Sigmoid colon (tissue), 7 donors: ENCODE data around the gene PPIL3. TPM values are rescaled to one million over a fixed set of nuclear protein-coding genes. Genes with fewer than 3 reads are reported as not detected.

Experiments used
- DNase-seq: peaks from one replicate; pipeline ENCODE4 v3.0.0-alpha.2; 2019
- H3K27ac ChIP-seq, 4 donors: fragments of 200-600 bp; sonication (generic); one replicate each; pipeline ENCODE4 v1.5.1; 2016 to 2019; ENCODE audit warnings: mild to moderate bottlenecking in 1 of 4
- H3K27me3 ChIP-seq, 3 donors: fragments of 200-600 bp; sonication (generic); one replicate each; pipeline ENCODE4 v1.5.1; 2019; ENCODE audit warnings: mild to moderate bottlenecking in 1 of 3
- H3K36me3 ChIP-seq, 4 donors: fragments of 200-600 bp; sonication (generic); one replicate each; pipeline ENCODE4 v1.5.1; 2016 to 2019
- H3K4me1 ChIP-seq, 4 donors: fragments of 200-600 bp; sonication (generic); one replicate each; pipeline ENCODE4 v1.5.1; 2017 to 2019
- H3K4me3 ChIP-seq, 4 donors: fragments of 200-600 bp; sonication (generic); one replicate each; pipeline ENCODE4 v1.5.1; 2017 to 2019; ENCODE audit warnings: mild to moderate bottlenecking in 2 of 4, moderate library complexity in 1 of 4
- H3K9me3 ChIP-seq, 4 donors: fragments of 200-600 bp in 3 of 4; sonication (generic) in 3 of 4; one replicate each; pipeline versions ENCODE4 v1.5.1 to v1.6.1; 2013 to 2019
- CTCF ChIP-seq, 4 experiments: fragments of 450-650 bp in 3 of 4; fragments of 200-600 bp in 1 of 4; IDR thresholded peaks; one replicate each; pipeline ENCODE4 v1.5.1; 2016 to 2019; ENCODE audit warnings: antibody characterized with exemption in 4 of 4, mild to moderate bottlenecking in 3 of 4, moderate library complexity in 2 of 4
- EP300 ChIP-seq, 4 donors: sonication (generic); formaldehyde crosslinking; IDR thresholded peaks; one replicate each; pipeline ENCODE4 v1.6.1; 2017; ENCODE audit warnings: antibody characterized with exemption in 4 of 4
- POLR2A ChIP-seq, 2 donors: fragments of 450-650 bp; IDR thresholded peaks; one replicate each; pipeline ENCODE4 v1.6.1; 2016; ENCODE audit warnings: antibody characterized with exemption in 2 of 2, mild to moderate bottlenecking in 2 of 2, moderate library complexity in 2 of 2
- POLR2AphosphoS5 ChIP-seq, 4 donors: sonication (generic); formaldehyde crosslinking; IDR thresholded peaks; one replicate each; pipeline ENCODE4 v1.6.1; 2017; ENCODE audit warnings: antibody characterized with exemption in 4 of 4
- WGBS, 2 donors: extraction: QIAGEN DNeasy Blood & Tissue Kit; methylation state at CpG; one replicate each; pipeline ENCODE4 v1.1.7; 2013; 5-methylcytosine and 5-hydroxymethylcytosine counted together
- intact Hi-C: fragments of 100-400 bp; cut with DNase I; formaldehyde crosslinking; loops from one replicate; pipeline ENCODE4 v1.15.1; 2023
- polyA plus RNA-seq, 3 donors: library from polyadenylated mRNA; stranded (reverse); fragments of 200-250 nt; gene quantifications; one replicate each; pipeline ENCODE4 v1.2.3, GENCODE V29; 2013
- total RNA-seq, 4 donors: library from RNA; depleted of rRNA; stranded (reverse); fragments of >200 nt; gene quantifications; one replicate each; pipeline ENCODE4 v1.1.0, GENCODE V29; 2016
- donor health status: healthy with polysubstance abuse.
- donor health status: Bipolar disorder and iron deficiency.
- donor health status: healthy.

Gene PPIL3
- total and polyA plus RNA-seq, 7 donors, result 11.8 to 116 (median 27.7) TPM

GRCh38 chr2:200851398-200852248, 37.3 kb downstream of the PPIL3 start:
- Histone ChIP-seq H3K4me3 (no peak overlapping the region), H3K4me1 (peaks cover 0 to 7% (median 2%) of the 10 kb centered on the region in 4 donors), H3K27ac (no peak overlapping the region), H3K9me3 (no peaks in the 10 kb centered on the region), H3K36me3 (peaks cover 46 to 64% (median 56%) of the 10 kb centered on the region in 4 donors), H3K27me3 (no peaks in the 10 kb centered on the region)
- no peak for DNase-seq
- no peak for TF ChIP-seq CTCF (IDR thresholded peaks at IDR 0.05)
- TF ChIP-seq POLR2A (IDR thresholded peaks at IDR 0.05), result no peak
- TF ChIP-seq EP300 (IDR thresholded peaks at IDR 0.05), result no peak
- TF ChIP-seq POLR2AphosphoS5 (IDR thresholded peaks at IDR 0.05), result no peak
- intact Hi-C loops, result no loop called here
- 96 to 98% methylated on average over 6 of the region's 6 CpGs for WGBS, 2 donors

- 91 to 94% methylated on average over 14 of the region's 14 CpGs for WGBS, 2 donors
- no peaks in the 10 kb centered on the region for H3K9me3 ChIP-seq
- TF ChIP-seq POLR2AphosphoS5 (IDR thresholded peaks at IDR 0.05) (peak in 2 of 4 donors; percentile 13 to 22), EP300 (IDR thresholded peaks at IDR 0.05) (no peak), POLR2A (IDR thresholded peaks at IDR 0.05) (no peak), CTCF (IDR thresholded peaks at IDR 0.05) (no peak)
- H3K4me3 ChIP-seq, result no peak overlapping the region
- H3K27me3 ChIP-seq, result no peaks in the 10 kb centered on the region
- intact Hi-C loops, result no loop called here
- peaks cover 37 to 55% (median 47%) of the 10 kb centered on the region in 4 donors for H3K36me3 ChIP-seq
- H3K4me1 ChIP-seq, result no peaks in the 10 kb centered on the region
- H3K27ac ChIP-seq, result no peak overlapping the region
- no peak for DNase-seq
These were observed 38.2 kb downstream of the PPIL3 start for GRCh38 chr2:200850512-200851256.

GRCh38 chr2:200847939-200848338, 40.9 kb downstream of the PPIL3 start:
- Histone ChIP-seq H3K36me3 (peaks cover 12 to 27% (median 20%) of the 10 kb centered on the region in 4 donors), H3K4me3 (no peak overlapping the region), H3K9me3 (no peaks in the 10 kb centered on the region), H3K27me3 (no peaks in the 10 kb centered on the region), H3K27ac (no peak overlapping the region), H3K4me1 (no peaks in the 10 kb centered on the region)
- TF ChIP-seq EP300 (IDR thresholded peaks at IDR 0.05), result no peak
- TF ChIP-seq CTCF (IDR thresholded peaks at IDR 0.05), result no peak
- TF ChIP-seq POLR2A (IDR thresholded peaks at IDR 0.05), result no peak
- TF ChIP-seq POLR2AphosphoS5 (IDR thresholded peaks at IDR 0.05), result no peak
- no peak for DNase-seq
- intact Hi-C loops, result no loop called here
- WGBS, 2 donors, result 22 to 62% methylated on average over 4 of the region's 4 CpGs

GRCh38 chr2:200847269-200847668, 41.6 kb downstream of the PPIL3 start:
- intact Hi-C loops, result no loop called here
- Histone ChIP-seq H3K9me3 (no peaks in the 10 kb centered on the region), H3K4me1 (no peaks in the 10 kb centered on the region), H3K36me3 (peaks cover 6 to 21% (median 13%) of the 10 kb centered on the region in 4 donors), H3K27me3 (no peaks in the 10 kb centered on the region), H3K27ac (no peak overlapping the region), H3K4me3 (no peak overlapping the region)
- DNase-seq, result no peak
- no peak for TF ChIP-seq POLR2AphosphoS5 (IDR thresholded peaks at IDR 0.05)
- TF ChIP-seq CTCF (IDR thresholded peaks at IDR 0.05), result no peak
- TF ChIP-seq EP300 (IDR thresholded peaks at IDR 0.05), result no peak
- TF ChIP-seq POLR2A (IDR thresholded peaks at IDR 0.05), result no peak
